GM19351 (cell line): ENCODE data around the gene RIT1.
"Not testable (repeated sequence)": the region's sequence is repeated elsewhere in the genome, so short reads cannot be mapped to it uniquely, and the experiment has no call there.

Experiments
- ATAC-seq: cut with Tn5 transposase; IDR thresholded peaks from one replicate; pipeline ENCODE4 v1.9.1; 2021; ENCODE audit warnings: mild to moderate bottlenecking, moderate library complexity; ENCODE audit not compliant: unreplicated experiment

RIT1 gene

DNA sequence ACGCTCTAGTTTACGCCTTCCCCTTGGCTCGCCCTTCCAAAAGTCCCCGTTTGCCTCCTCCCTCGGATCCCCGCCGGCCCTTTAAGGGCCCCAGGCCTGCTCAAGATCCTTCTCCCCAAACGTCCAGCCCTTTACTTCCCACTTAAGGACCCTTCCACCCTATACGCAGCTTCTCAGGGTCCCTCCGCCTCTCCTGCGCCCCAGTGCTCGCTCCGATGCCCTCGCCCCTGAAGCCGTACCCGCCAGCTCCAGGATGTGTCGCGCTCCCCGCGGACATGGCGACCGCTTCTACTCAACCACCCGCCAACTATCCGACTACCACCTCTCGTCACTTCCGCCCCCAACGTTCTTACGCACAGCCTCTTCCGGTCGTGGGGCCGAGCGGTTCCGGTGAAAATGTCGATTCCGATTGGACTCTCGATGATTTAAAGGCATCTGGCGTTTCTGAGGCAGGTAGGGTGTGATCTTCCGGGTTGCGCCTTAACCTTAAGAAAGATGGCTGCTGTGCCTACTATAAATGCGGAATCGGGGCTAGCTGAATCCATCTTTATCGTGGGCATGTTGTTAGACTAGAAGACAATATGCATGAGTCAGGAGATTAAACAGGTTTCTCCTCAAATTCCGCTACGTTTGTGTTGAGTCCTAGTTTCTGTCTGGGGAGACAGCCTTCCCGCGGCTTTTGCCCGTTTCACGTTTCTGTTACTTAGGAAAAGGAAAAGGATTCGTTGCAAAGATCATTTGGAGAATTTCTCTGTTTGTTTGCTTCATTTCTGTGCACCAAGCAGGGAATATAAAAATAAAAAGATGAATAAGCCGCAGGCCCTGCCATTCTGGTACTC, 23.2 kb upstream of the RIT1 start, which contains the start of gene KHDC4:
Gene KHDC4, minus strand, starts transcription at position 317 of the 839 bp plus-strand sequence. Its CDS starts 40 bp downstream, at position 277.
- ATAC-seq = peak; percentile 94

- ATAC-seq = no peak
Measured at GRCh38 chr1:155933591-155934096, 22.5 kb upstream of the RIT1 start.

GRCh38 chr1:155932487-155932886, 21.3 kb upstream of the RIT1 start:
- ATAC-seq = no peak

DNA sequence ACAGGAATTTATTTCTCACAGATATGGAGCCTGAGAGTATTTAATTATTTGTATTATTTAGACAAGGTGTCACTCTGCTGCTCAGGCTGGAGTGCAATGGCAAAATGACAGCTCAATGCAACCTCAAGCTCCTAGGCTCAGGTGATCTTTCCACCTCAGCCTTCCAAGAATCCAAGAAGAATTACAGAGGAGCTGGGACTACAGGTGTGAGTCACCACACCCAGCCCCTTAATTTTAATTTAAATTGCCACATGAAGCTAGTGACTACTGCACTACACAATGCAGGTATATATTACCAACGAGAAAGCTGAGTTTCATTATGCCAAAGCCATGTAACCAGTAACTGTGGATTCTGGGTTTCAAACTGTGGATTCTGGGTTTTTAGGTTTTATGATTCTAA, 20.9 kb upstream of the RIT1 start:
- no peak for ATAC-seq

DNA sequence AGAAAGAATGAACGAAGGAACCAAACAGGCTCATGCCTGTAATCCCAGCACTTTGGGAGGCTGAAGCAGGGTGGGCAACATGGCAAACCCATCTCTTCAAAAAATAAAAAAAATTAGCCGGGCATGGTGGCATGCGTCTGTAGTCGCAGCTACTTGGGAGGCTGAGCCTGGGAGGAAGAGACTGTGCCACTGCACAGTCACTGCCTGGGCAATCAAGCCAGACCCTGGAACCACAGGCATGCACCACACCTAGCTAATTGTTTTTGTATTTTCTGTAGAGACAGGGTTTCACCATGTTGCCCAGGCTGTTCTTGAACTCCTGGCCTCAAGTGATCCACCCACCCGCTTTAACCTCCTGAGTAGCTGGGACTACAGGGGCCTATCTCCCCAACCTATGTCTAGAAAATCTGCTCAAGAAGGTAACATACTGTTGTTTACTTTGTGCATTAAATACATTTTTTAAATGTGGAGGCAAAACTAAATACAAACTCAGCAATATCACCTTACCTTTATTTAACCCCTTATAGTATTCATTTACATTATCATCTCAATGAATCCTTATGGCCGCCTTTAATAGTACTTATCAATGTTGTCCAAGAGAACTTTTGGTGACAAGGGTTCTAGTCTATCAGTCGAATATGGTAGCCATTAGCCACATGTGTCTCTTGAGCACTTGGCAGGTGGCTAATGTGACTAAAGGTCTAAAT, 20.3 kb upstream of the RIT1 start:
- ATAC-seq = no peak

DNA sequence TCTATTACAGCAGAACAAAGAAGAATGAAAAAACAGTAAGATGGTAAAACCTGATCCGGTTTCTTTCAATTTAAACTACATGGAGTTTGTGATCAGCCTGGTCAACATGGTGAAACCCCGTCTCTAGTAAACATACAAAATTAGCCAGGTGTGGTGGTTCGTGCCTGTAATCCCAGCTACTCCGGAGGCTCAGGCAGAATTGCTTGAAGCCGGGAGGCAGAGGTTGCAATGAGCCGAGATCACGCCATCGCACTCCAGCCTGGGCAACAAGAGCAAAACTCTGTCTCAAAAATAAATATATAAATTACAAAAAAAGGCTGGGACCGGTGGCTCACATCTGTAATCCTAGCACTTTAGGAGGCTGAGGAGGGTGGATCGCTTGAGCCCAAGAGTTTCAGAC, 19.6 kb upstream of the RIT1 start:
- ATAC-seq = not testable (repeated sequence)

DNA sequence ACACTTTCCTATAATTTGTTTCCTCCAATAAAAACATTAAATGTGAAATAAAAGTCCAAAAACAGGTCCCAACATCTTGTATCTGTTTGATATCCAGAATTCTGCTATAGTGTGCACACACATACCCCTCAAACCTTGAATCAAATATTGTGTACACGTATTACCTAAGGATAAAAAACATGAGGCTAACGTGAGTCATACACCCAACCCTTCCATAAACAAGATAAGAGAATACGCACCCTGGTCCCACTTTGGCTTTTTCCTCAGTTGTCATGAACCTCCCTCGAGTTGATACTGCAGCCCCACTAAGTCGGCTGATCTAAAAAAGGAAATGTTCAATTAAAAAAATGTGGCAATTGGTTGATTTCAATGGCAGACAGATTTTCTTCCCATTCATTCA, 17.9 kb upstream of the RIT1 start:
- no peak for ATAC-seq

GRCh38 chr1:155925506-155925905, 14.4 kb upstream of the RIT1 start:
- ATAC-seq = no peak

DNA sequence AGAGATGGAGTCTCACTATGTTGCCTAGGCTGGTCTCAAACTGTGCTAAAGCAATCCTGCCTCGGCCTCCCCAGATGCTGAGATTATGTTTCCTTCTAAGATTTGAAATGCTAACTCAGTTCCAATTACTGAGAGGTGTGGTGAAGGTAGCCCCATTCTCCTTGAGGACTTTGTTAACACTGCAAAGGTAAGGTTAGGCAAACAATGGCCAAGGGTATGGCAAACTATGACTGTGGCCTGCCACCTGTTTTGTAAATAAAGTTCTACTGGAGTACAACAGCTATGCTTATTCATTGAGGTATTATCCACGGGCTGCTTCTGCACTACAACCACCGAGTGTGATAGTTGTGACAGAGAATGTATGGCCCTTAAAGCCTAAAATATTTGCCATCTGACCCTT, 9.6 kb upstream of the RIT1 start:
- no peak for ATAC-seq

- ATAC-seq = no peak
Measured at GRCh38 chr1:155919801-155920200, 8.7 kb upstream of the RIT1 start.

DNA sequence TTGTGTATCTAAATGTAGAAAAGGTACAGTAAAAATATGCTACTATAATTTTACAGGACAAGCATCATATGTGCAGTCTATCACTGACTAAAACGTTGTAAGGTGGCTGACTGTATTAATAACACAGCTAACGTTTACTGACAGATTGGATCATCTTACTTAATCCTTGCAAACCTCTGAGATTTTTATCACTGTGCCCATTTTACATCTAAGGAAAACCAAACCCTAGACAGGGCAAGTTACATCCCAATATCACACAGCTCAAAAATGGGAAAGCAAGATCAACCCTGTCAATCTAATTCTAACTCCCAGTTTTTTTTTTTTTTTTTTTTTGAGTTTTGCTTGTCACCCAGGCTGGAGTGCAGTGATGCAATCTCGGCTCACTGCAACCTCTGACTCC, 7.5 kb upstream of the RIT1 start:
- ATAC-seq = no peak

GRCh38 chr1:155913969-155914757, 3.0 kb upstream of the RIT1 start:
- no peak for ATAC-seq

- no peak for ATAC-seq
Measured at GRCh38 chr1:155912056-155912536, 947 bp upstream of the RIT1 start.

GRCh38 chr1:155910621-155911121, 478 bp downstream of the RIT1 start:
- no peak for ATAC-seq

DNA sequence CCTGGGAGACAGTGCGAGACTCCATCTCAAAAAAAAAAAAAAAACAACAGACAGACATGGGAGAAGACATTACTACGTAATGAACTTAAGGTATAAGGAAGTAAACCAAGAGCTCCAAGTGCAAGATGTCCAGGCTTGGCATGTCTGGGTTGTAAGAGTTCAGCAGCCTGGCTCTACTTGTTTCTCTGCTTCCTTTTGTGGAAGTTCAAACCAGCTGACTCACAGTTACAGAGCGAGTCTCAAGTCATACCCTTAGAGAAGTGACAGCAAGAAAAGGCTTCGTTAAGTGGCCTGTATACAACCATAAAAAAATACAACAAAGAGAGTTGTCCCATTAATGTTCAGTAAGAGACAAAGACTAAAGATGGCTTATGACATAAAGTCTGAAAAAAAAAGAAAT, 1.3 kb downstream of the RIT1 start:
- no peak for ATAC-seq

GRCh38 chr1:155904261-155904660, 6.9 kb downstream of the RIT1 start:
- ATAC-seq = no peak

DNA sequence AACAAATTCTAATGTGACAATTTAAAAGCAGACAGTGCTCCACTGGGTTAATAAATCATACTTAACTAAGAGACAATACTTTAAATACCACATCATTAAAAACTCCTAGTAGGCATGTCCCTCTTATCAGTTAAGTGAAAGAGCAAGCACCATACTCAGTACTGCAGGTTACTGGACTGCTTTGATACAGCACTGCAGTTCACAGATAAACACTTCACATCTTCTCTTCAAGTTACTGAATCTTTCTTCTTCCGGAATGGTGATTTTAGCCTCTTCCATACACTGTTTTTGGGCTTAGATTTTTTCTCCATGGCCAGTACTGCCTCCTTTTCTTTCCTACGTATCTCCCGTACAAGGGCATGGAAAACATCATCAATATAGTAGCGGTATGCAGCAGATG, 11.0 kb downstream of the RIT1 start:
- no peak for ATAC-seq

DNA sequence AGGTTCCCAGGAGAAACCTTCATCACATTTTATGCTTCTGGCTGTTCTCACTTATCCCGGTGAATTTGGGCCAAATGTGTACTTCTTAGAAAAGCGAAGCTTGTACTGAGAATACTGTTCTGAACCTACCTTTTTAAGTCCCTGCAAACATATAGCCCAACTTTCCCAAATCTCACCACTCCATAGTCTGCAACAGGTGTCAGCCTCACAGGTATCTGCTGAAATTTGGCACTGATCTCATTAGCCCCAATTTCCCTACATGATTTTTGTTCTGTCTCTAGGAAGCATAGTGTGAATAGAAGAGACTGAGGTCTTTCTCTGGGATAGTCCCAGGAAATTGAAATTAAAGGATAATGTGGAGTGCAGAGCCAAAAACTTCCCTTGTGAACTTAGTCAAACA, 11.5 kb downstream of the RIT1 start:
- ATAC-seq = no peak

GRCh38 chr1:155898888-155899287, 12.3 kb downstream of the RIT1 start:
- no peak for ATAC-seq

GRCh38 chr1:155897746-155898145, 13.4 kb downstream of the RIT1 start:
- no peak for ATAC-seq

- ATAC-seq = not testable (repeated sequence)
Measured at GRCh38 chr1:155896476-155896875, 14.7 kb downstream of the RIT1 start.
